Common myeloid progenitor, CD34-positive (primary cell): ENCODE results near the gene PALLD.

Source experiments
- CTCF ChIA-PET: fragments of 350-600 bp; sonication (Branson Sonifier 250); formaldehyde crosslinking; loops from one replicate; lab custom pipeline; 2021; ENCODE audit warnings: antibody characterized with exemption; lab: Charles Lee
- POLR2A ChIA-PET: fragments of 350-600 bp; sonication (Branson Sonifier 250); formaldehyde crosslinking; loops from one replicate; lab custom pipeline; 2021; ENCODE audit warnings: antibody characterized with exemption; lab: Charles Lee
- DNase-seq, 3 donors: peaks; one replicate each; pipeline versions ENCODE4 v3.0.0 to v3.0.0-alpha.2; 2013
- H3K27ac ChIP-seq, 2 experiments: 1 replicate in 1 of 2; 2 replicates in 1 of 2; pipeline ENCODE4 v1.7.0; 2013; ENCODE audit warnings: inconsistent platforms in 2 of 2, low read length in 2 of 2, mild to moderate bottlenecking in 2 of 2, low read depth in 1 of 2, moderate library complexity in 1 of 2; ENCODE audit not compliant: severe bottlenecking in 2 of 2, insufficient read depth in 1 of 2, poor library complexity in 1 of 2
- H3K27me3 ChIP-seq, 5 experiments: replicated peaks in 2 of 5; 1 replicate in 3 of 5; 2 replicates in 2 of 5; pipeline versions ENCODE4 v1.6.1 to v1.7.0; 2013; ENCODE audit warnings: low read length in 4 of 5, mild to moderate bottlenecking in 2 of 5, moderate library complexity in 2 of 5, inconsistent platforms in 1 of 5; ENCODE audit not compliant: insufficient read depth in 5 of 5, control insufficient read depth in 4 of 5
- H3K36me3 ChIP-seq, 4 experiments: 1 replicate in 2 of 4; 2 replicates in 2 of 4; pipeline versions ENCODE4 v1.6.1 to v1.7.0; 2013; ENCODE audit warnings: low read length in 3 of 4, control low read depth in 1 of 4, mild to moderate bottlenecking in 1 of 4; ENCODE audit not compliant: control insufficient read depth in 4 of 4, insufficient read depth in 4 of 4
- H3K4me1 ChIP-seq, 4 experiments: 1 replicate in 3 of 4; 2 replicates in 1 of 4; pipeline versions ENCODE4 v1.6.1 to v1.7.1; 2013; ENCODE audit warnings: low read length in 3 of 4, mild to moderate bottlenecking in 3 of 4, control low read depth in 1 of 4, inconsistent platforms in 1 of 4, moderate library complexity in 1 of 4; ENCODE audit not compliant: control insufficient read depth in 4 of 4, insufficient read depth in 4 of 4; ENCODE audit errors: control extremely low read depth in 1 of 4
- H3K4me3 ChIP-seq, 7 experiments: 1 replicate in 4 of 7; 2 replicates in 3 of 7; pipeline versions ENCODE4 v1.5.1 to v1.7.0; 2013; ENCODE audit warnings: mild to moderate bottlenecking in 7 of 7, low read length in 6 of 7, moderate library complexity in 6 of 7, inconsistent platforms in 2 of 7, low read depth in 2 of 7, control low read depth in 1 of 7; ENCODE audit not compliant: insufficient read depth in 4 of 7, control insufficient read depth in 1 of 7; ENCODE audit errors: extremely low read depth in 1 of 7
- H3K9me3 ChIP-seq, 5 experiments: 1 replicate in 4 of 5; 2 replicates in 1 of 5; pipeline versions ENCODE4 v1.6.1 to v1.7.1; 2013; ENCODE audit warnings: low read length in 4 of 5, mild to moderate bottlenecking in 2 of 5, inconsistent platforms in 1 of 5, low read depth in 1 of 5, moderate library complexity in 1 of 5; ENCODE audit not compliant: control insufficient read depth in 4 of 5, insufficient read depth in 2 of 5; ENCODE audit errors: control extremely low read depth in 1 of 5
- WGBS: methylation state at CpG from one replicate; pipeline ENCODE4 v1.1.5; 2013; ENCODE audit not compliant: insufficient coverage; 5-methylcytosine and 5-hydroxymethylcytosine counted together

Gene PALLD

GRCh38 chr4:168784786-168785461, 288.1 kb downstream of the PALLD start:
- Histone ChIP-seq H3K27me3 (no peaks in the 10 kb centered on the region), H3K36me3 (no peaks in the 10 kb centered on the region), H3K4me3 (no peak overlapping the region), H3K9me3 (no peaks in the 10 kb centered on the region), H3K27ac (no peak overlapping the region), H3K4me1 (no peaks in the 10 kb centered on the region)
- POLR2A ChIA-PET = no interaction called here
- WGBS = 98% methylated on average over 6 of the region's 10 CpGs
- no peak for DNase-seq
- CTCF ChIA-PET = interaction anchor here (1.0 kb wide), 1 partner anchor 75 kb away, joined by 3 read pairs; no protein-coding TSS in a partner anchor

- no peak for DNase-seq
- no peak overlapping the region for H3K4me3 ChIP-seq
- ChIA-PET CTCF (no interaction called here), POLR2A (no interaction called here)
- no peak overlapping the region for H3K27ac ChIP-seq
- H3K9me3 ChIP-seq = no peaks in the 10 kb centered on the region
- no peaks in the 10 kb centered on the region for H3K36me3 ChIP-seq
- H3K4me1 ChIP-seq = no peaks in the 10 kb centered on the region
- WGBS = no CpG with 5 or more reads among the region's 1 CpG
- H3K27me3 ChIP-seq = no peaks in the 10 kb centered on the region
These were observed 290.5 kb downstream of the PALLD start for GRCh38 chr4:168787334-168787733.

DNA sequence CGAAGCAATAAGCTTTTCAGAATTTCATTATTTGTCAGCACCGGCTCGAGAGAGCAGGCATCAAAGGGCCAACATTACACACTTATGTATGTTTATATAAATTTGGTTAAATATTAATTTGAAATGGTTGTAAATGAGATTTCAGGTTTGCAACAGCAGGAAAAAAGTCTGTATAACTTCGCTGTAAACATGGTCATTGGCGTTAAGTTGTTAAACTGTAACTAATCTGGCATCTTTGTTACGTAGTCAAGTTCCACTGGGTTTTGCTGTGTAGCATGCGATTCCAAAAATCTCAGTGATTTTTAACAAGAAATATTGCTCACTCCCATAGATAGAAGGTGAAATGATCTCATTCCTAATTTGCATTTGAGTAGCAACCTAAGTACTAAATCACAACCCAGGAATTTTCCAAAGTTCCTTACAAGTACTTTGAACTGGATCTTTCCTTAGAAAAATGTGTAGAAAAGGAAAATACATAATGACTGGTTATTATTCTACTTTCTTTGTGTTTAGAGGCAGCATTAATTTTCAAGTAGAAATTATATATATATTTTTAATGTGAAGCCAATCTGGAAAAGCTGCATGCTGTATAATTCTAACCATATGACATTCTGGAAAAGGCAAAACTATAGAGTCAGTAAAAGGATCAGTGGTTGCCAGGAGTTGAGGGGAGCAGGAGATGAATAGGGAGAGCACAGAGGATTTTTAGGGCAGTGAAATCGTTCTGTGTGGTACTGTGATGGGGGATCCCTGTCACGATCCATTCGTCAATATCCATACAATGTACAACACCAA, 291.1 kb downstream of the PALLD start:
- Histone ChIP-seq H3K36me3 (no peaks in the 10 kb centered on the region), H3K27me3 (no peaks in the 10 kb centered on the region), H3K4me3 (no peak overlapping the region), H3K27ac (no peak overlapping the region), H3K4me1 (no peaks in the 10 kb centered on the region), H3K9me3 (no peaks in the 10 kb centered on the region)
- POLR2A ChIA-PET = no interaction called here
- CTCF ChIA-PET = no interaction called here
- DNase-seq = no peak
- 100% methylated on average over 4 of the region's 10 CpGs for WGBS

DNA sequence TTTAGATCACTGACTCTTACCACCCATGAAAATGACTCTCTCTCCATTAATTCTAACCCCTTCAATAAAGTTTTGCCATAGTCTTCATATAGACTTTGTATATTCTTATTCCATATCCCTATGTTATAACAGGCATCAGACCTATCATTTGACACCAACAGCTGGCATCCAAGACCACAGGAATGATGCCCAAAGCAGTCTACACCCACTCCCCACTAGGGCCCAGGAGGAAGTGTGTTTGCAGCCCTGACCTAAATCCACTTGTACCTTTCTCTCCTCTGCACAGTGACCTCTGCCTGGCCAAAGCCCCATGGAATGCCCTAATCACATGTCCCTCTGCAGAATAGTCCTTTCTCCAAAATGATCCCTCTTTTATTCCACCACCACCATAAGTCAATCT, 294.0 kb downstream of the PALLD start:
- POLR2A ChIA-PET = no interaction called here

DNA sequence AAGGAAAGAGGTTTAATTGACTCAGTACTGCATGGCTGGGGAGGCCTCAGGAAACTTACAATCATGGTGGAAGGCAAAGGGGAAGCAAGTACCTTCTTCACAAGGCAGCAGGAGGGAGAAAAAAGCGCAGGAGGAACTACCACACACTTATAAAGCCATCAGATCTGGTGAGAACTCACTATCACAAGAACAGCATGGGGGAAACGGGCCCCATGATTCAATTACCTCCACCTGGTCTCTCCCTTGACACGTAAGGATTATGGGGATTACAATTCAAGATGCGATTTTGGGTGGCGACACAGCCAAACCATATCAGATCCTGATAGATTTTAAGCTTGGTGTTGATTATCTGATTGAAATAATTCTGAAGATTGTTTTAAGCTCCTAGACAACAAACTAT, 294.5 kb downstream of the PALLD start:
- Histone ChIP-seq H3K27ac (no peak overlapping the region), H3K9me3 (no peaks in the 10 kb centered on the region), H3K4me3 (no peak overlapping the region), H3K27me3 (no peaks in the 10 kb centered on the region), H3K4me1 (no peaks in the 10 kb centered on the region), H3K36me3 (no peaks in the 10 kb centered on the region)
- ChIA-PET POLR2A (no interaction called here), CTCF (no interaction called here)
- DNase-seq = no peak
- WGBS = 100% methylated on average over 1 of the region's 5 CpGs

More for the DNA sequence above, 294.0 kb downstream of the PALLD start:
- no peak for DNase-seq
- no peaks in the 10 kb centered on the region for H3K36me3 ChIP-seq
- H3K4me1 ChIP-seq = no peaks in the 10 kb centered on the region
- no peaks in the 10 kb centered on the region for H3K27me3 ChIP-seq
- H3K4me3 ChIP-seq = no peak overlapping the region
- no peaks in the 10 kb centered on the region for H3K9me3 ChIP-seq
- no peak overlapping the region for H3K27ac ChIP-seq
- CTCF ChIA-PET = no interaction called here

DNA sequence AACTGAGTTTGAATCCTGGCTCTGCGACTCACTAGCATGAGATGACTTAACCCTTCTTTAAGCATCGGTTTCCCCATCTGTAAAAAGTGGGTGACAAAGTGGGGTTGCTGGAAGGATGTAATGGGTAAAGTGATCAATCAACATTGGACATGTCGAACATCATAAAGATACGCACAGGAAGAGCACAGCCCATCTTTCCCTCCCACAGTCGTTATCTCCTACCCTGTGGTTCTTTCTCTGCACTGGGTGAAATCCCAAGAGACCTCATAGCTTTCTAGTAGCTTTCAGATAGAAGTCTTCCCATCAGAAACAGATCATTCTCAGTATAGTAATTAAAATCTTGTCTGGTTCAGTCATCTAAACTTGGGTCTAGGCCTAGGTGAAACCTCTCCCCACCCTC, 296.7 kb downstream of the PALLD start:
- DNase-seq = no peak
- no peak overlapping the region for H3K4me3 ChIP-seq
- 90% methylated on average over 4 of the region's 5 CpGs for whole genome bisulfite sequencing
- H3K27ac ChIP-seq = no peak overlapping the region
- peaks cover 4 to 14% (median 6%) of the 10 kb centered on the region in 4 experiments for H3K4me1 ChIP-seq
- H3K9me3 ChIP-seq = no peaks in the 10 kb centered on the region
- ChIA-PET POLR2A (no interaction called here), CTCF (no interaction called here)
- no peaks in the 10 kb centered on the region for H3K36me3 ChIP-seq
- H3K27me3 ChIP-seq = no peaks in the 10 kb centered on the region

DNA sequence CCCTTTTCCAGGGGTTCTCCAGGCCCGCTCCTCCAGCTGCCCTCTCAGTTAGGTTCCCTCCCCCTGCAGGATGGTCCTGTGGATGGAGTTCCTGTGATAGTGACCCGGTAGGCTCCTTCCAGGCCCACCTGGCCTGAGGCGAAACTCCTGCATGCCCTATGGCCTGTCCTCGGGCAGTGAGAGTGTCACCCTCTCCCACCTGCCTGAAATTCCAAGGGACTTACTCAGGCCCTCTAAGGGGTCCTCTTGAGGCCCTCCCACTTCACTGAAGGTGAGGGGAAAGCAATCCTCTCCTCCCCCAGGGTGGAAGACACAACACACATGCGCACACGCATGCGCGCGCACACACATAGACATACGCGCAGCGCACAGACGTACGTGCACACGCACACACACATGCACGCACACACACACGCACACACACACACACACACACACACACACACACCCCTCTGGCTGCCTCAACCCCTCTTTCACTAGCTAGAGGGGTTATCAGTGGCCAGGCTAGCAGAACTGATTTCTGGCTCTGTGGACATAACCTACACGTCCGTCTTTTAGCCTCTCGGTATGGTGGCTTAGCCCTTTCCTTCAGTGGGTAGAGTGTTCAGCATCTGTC, 297.3 kb downstream of the PALLD start:
- 78% methylated on average over 9 of the region's 20 CpGs for WGBS
- CTCF ChIA-PET = interaction anchor here (1.4 kb wide), 1 partner anchor 22 kb away, joined by 4 read pairs; no protein-coding TSS in a partner anchor
- POLR2A ChIA-PET = no interaction called here

More for the DNA sequence above, 297.3 kb downstream of the PALLD start:
- H3K27me3 ChIP-seq = no peaks in the 10 kb centered on the region
- DNase-seq = no peak
- peaks cover 4 to 14% (median 6%) of the 10 kb centered on the region in 4 experiments for H3K4me1 ChIP-seq
- H3K27ac ChIP-seq = no peak overlapping the region
- no peaks in the 10 kb centered on the region for H3K9me3 ChIP-seq
- H3K4me3 ChIP-seq = no peak overlapping the region
- H3K36me3 ChIP-seq = no peaks in the 10 kb centered on the region
